HEK293T (cell line): Measurements from ENCODE around the gene R3HDM2.

Source experiments
- ARNT ChIP-seq: fragments of 450-650 bp; IDR thresholded peaks from 2 replicates; pipeline ENCODE4 v1.6.1; 2017; ENCODE audit warnings: mild to moderate bottlenecking
- BHLHE40 ChIP-seq: fragments of 450-650 bp; IDR thresholded peaks from 2 replicates; pipeline ENCODE4 v1.6.1; 2016; ENCODE audit warnings: mild to moderate bottlenecking, moderate library complexity, borderline replicate concordance
- CTBP1 ChIP-seq: fragments of 450-650 bp; IDR thresholded peaks from 2 replicates; pipeline ENCODE4 v1.6.1; 2016; ENCODE audit warnings: borderline replicate concordance
- ELF4 ChIP-seq: fragments of 450-650 bp; IDR thresholded peaks from 2 replicates; pipeline ENCODE4 v1.6.1; 2017; ENCODE audit warnings: antibody characterized with exemption
- FOXM1 ChIP-seq: fragments of 450-650 bp; IDR thresholded peaks from 2 replicates; pipeline ENCODE4 v1.6.1; 2017; ENCODE audit warnings: mild to moderate bottlenecking, borderline replicate concordance
- LEF1 ChIP-seq: fragments of 450-650 bp; IDR thresholded peaks from 2 replicates; pipeline ENCODE4 v1.6.1; 2017; ENCODE audit warnings: mild to moderate bottlenecking, borderline replicate concordance
- SP1 ChIP-seq: fragments of 450-650 bp; IDR thresholded peaks from 2 replicates; pipeline ENCODE4 v1.6.1; 2017

- TF ChIP-seq ARNT (no peak), LEF1 (no peak), ELF4 (no peak), FOXM1 (no peak), BHLHE40 (no peak), SP1 (no peak), CTBP1 (no peak)
These were observed 159.8 kb downstream of the R3HDM2 start for GRCh38 chr12:57270966-57271470.
